Body of pancreas (tissue), 4 donors: ENCODE measurements around the gene EGF. TPM values are rescaled to one million over a fixed set of nuclear protein-coding genes. Genes with fewer than 3 reads are reported as not detected.
A peak's percentile ranks its signal among the peaks of the same experiment; 100 is the strongest.

Source experiments
- ATAC-seq: fragments of 150-250 bp; one replicate; pipeline ENCODE4 v1.9.1; 2016
- DNase-seq, 4 donors: peaks; one replicate each; pipeline ENCODE4 v3.0.0-alpha.2; 2019
- H3K27ac ChIP-seq, 4 donors: fragments of 200-600 bp; sonication (generic); 1 replicate in 3 of 4; 2 replicates in 1 of 4; pipeline versions ENCODE4 v1.5.1 to v1.6.1; 2016 to 2019; ENCODE audit warnings: mild to moderate bottlenecking in 1 of 4, mixed read lengths in 1 of 4, moderate library complexity in 1 of 4
- H3K27me3 ChIP-seq, 2 donors: fragments of 200-600 bp; sonication (generic); one replicate each; pipeline ENCODE4 v1.6.0; 2016; ENCODE audit warnings: mild to moderate bottlenecking in 1 of 2
- H3K36me3 ChIP-seq, 2 donors: fragments of 200-600 bp; sonication (generic); replicated peaks in 1 of 2; 2 replicates each; pipeline ENCODE4 v1.5.1; 2016; ENCODE audit warnings: low read depth in 2 of 2; ENCODE audit not compliant: insufficient read depth in 1 of 2
- H3K4me1 ChIP-seq: fragments of 200-600 bp; sonication (generic); one replicate; pipeline ENCODE4 v1.6.0; 2016
- H3K4me3 ChIP-seq, 2 donors: fragments of 200-600 bp; sonication (generic); 1 replicate in 1 of 2; 2 replicates in 1 of 2; pipeline ENCODE4 v1.5.1; 2016 to 2019
- H3K9me3 ChIP-seq, 3 donors: fragments of 200-600 bp; sonication (generic); 1 replicate in 2 of 3; 2 replicates in 1 of 3; pipeline ENCODE4 v1.5.1; 2016
- POLR2A ChIP-seq, 3 donors: fragments of 450-650 bp; IDR thresholded peaks; one replicate each; pipeline ENCODE4 v1.6.1; 2016; ENCODE audit warnings: antibody characterized with exemption in 3 of 3, mild to moderate bottlenecking in 2 of 3
- WGBS, 2 donors: methylation state at CpG; one replicate each; pipeline ENCODE4 v1.1.5; 2017; 5-methylcytosine and 5-hydroxymethylcytosine counted together
- intact Hi-C: fragments of 100-400 bp; cut with DNase I; formaldehyde crosslinking; loops from one replicate; pipeline ENCODE4 v1.15.1; 2023
- total RNA-seq, 2 donors: library from RNA; depleted of rRNA; stranded (reverse); fragments of >200 nt; gene quantifications; one replicate each; pipeline ENCODE4 v1.1.0, GENCODE V29; 2016
- TF ChIP-seq, protein P1 (sequence below), 7 experiments: fragments of 450-650 bp in 4 of 7; fragments of 200-600 bp in 3 of 7; sonication (generic) in 3 of 7; IDR thresholded peaks; one replicate each; pipeline ENCODE4 v1.5.1; 2016 to 2019; ENCODE audit warnings: antibody characterized with exemption in 7 of 7

The EGF gene
- total RNA-seq, 2 donors from 2014 or later: 44.1 to 51.1 TPM

DNA sequence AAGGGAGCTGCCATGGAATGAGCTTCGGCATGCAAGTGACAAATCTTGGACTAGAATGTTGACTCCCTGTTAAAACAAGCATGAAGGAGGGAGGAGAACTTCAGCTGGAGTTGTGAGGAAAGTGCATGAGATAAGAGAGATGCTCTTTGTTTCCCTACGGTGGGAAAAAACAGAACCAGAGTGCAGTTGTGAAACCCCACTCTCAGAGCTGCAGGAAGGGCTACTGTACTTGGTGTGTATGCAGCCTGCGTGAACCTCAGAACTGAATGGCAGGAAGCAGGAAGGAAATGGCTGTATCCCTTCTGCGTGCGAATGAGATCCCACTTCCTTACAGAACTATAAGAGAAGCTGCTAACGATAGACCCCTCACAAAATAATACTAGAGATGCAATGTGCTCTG lies 57.2 kb downstream of the EGF start:
- TF ChIP-seq POLR2A (IDR thresholded peaks at IDR 0.05): no peak
- TF ChIP-seq, protein P1, sequence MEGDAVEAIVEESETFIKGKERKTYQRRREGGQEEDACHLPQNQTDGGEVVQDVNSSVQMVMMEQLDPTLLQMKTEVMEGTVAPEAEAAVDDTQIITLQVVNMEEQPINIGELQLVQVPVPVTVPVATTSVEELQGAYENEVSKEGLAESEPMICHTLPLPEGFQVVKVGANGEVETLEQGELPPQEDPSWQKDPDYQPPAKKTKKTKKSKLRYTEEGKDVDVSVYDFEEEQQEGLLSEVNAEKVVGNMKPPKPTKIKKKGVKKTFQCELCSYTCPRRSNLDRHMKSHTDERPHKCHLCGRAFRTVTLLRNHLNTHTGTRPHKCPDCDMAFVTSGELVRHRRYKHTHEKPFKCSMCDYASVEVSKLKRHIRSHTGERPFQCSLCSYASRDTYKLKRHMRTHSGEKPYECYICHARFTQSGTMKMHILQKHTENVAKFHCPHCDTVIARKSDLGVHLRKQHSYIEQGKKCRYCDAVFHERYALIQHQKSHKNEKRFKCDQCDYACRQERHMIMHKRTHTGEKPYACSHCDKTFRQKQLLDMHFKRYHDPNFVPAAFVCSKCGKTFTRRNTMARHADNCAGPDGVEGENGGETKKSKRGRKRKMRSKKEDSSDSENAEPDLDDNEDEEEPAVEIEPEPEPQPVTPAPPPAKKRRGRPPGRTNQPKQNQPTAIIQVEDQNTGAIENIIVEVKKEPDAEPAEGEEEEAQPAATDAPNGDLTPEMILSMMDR (IDR thresholded peaks at IDR 0.05): no peak
- no peak for ATAC-seq
- Histone ChIP-seq H3K4me3 (no peak overlapping the region), H3K36me3 (peaks cover 0 to 2% of the 10 kb centered on the region in 2 donors), H3K9me3 (no peaks in the 10 kb centered on the region), H3K27me3 (no peaks in the 10 kb centered on the region), H3K27ac (no peak overlapping the region), H3K4me1 (peaks cover 12% of the 10 kb centered on the region)
- 45 to 68% methylated on average over 6 of the region's 6 CpGs for WGBS, 2 donors
- no peak for DNase-seq
- intact Hi-C loops: no loop called here

DNA sequence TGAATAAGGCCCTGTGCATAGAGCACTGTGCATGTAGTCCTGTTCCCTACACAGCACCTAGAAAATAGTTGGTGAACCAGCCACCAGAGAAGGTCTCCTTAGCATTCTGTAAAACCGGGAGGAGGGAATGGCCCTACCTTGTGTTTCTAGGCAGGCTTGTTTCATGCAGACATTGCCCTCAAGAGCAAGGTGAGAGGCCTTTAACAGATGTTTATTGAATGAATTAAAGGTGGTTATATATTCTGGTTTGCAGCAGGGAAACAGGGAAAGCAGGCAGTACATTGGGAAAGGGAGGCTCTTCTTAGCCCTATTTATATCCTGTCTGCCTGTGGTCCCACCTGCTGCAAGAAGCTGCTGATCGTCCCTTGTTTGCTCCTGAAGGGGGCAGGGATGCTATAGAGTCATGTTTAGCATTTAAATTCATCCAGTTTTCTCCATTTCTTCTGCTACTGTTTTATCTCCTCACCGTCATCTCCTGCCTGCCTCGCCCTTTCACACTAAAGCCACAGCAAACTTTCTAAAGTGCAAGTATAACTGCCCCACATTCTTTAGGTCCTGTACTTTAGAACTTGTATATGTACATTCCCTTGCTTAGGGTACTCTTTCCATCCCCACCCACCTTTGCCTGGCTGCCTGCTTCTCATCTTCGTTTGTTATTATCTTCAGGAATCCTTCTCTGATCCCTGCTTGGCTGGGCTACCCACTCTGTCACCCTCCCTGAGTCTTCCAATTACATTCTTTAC lies 60.3 kb downstream of the EGF start:
- Histone ChIP-seq H3K9me3 (no peaks in the 10 kb centered on the region), H3K27me3 (no peaks in the 10 kb centered on the region), H3K4me3 (no peak overlapping the region), H3K36me3 (no peaks in the 10 kb centered on the region), H3K27ac (no peak overlapping the region), H3K4me1 (peaks cover 11% of the 10 kb centered on the region)
- no peak for TF ChIP-seq POLR2A (IDR thresholded peaks at IDR 0.05)
- TF ChIP-seq, protein P1 (IDR thresholded peaks at IDR 0.05): no peak
- 52 to 53% methylated on average over 5 of the region's 5 CpGs for WGBS, 2 donors
- DNase-seq (no peak), ATAC-seq (no peak)
- intact Hi-C loops: no loop called here

DNA sequence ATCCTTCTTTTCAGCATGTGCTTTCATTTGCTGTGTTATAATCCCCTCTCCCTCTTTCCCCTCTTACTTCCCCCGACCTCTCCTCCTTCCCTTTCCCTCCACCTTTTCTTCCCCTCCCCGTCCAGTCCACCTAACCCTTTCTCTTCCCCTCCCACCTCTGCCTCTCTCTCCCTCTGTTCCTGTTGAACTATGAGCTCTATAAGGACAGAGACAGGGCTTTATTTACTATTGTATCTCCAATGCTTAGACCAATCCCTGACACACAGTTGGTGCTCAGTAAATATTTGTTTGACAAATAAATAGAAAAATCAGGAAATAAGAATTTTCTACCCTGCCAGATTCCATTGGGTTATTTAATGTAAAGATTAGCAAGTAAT lies 60.8 kb downstream of the EGF start:
- intact Hi-C loops: no loop called here
- no peaks in the 10 kb centered on the region for H3K9me3 ChIP-seq
- TF ChIP-seq, protein P1 (IDR thresholded peaks at IDR 0.05): no peak
- no peak for TF ChIP-seq POLR2A (IDR thresholded peaks at IDR 0.05)
- peaks cover 11% of the 10 kb centered on the region for H3K4me1 ChIP-seq
- ATAC-seq (no peak), DNase-seq (no peak)
- 36 to 78% methylated on average over 2 of the region's 2 CpGs for WGBS, 2 donors
- H3K36me3 ChIP-seq: no peaks in the 10 kb centered on the region
- H3K4me3 ChIP-seq: no peak overlapping the region
- no peaks in the 10 kb centered on the region for H3K27me3 ChIP-seq
- peak overlapping the region in 1 of 4 donors; percentile 34 for H3K27ac ChIP-seq

DNA sequence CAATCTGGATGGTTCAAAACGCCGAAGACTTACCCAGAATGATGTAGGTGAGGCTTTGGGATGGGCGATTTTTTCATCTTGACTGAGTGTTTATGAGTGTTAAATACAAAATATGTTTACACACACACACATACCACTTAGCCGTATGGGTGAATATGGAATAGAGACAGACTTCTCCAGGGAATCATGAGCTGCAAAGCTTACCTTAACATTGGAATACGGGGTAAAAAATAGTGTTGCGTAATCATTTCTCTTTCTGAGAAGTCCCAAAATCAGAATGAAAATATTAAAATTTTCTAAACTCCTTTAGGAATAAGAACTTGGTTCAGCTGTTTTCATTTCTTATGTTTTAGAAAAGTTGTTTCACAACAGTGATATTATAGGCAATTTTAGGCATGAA lies 63.5 kb downstream of the EGF start:
- 69 to 71% methylated on average over 6 of the region's 6 CpGs for WGBS, 2 donors
- no peak for TF ChIP-seq POLR2A (IDR thresholded peaks at IDR 0.05)
- TF ChIP-seq, protein P1 (IDR thresholded peaks at IDR 0.05): no peak
- Histone ChIP-seq H3K27ac (no peak overlapping the region), H3K27me3 (no peaks in the 10 kb centered on the region), H3K36me3 (no peaks in the 10 kb centered on the region), H3K4me3 (no peak overlapping the region), H3K9me3 (no peaks in the 10 kb centered on the region), H3K4me1 (peaks cover 11% of the 10 kb centered on the region)
- intact Hi-C loops: no loop called here
- DNase-seq (no peak), ATAC-seq (no peak)
